ENCODE results near the gene ROCK2.

GRCh38 chr2:11365096-11365879 lies 20.9 kb upstream of the ROCK2 start:
- TF ChIP-seq CTCF (IDR thresholded peaks at IDR 0.05), result no peak
- no peak for TF ChIP-seq ZFX (IDR thresholded peaks at IDR 0.05; ENCODE audit: borderline replicate concordance)
